Activated CD4-positive, alpha-beta T cell treated with anti-CD3 and anti-CD28 coated beads, Interleukin-2, amount 50 U/mL, for 48 hours (primary cell): ENCODE data around the gene GPBP1.
"Not testable (repeated sequence)": the region's sequence is repeated elsewhere in the genome, so short reads cannot be mapped to it uniquely, and the experiment has no call there.

Experiments
- DNase-seq, 2 experiments: peaks; one replicate each; pipeline ENCODE4 v3.0.0-alpha.2; 2020

Gene GPBP1

DNA sequence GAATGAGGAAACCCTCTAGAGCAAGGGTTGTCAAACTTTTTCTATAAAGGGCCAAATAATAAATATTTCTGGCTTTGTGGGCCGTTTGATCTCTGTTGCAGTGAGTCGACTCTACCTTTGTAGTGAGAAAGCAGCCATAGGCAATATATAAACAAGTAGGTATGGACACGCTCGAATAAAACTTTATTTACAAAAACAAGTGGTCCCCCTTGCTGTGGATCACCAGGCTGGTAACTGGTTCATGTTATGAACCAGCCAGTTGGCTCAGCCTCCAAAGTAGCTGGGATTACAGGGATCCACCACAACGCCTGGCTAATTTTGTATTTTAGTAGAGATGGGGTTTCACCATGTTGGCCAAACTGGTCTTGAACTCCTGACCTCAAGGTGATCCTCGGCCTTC, 118.5 kb downstream of the GPBP1 start:
- DNase-seq = no peak

DNA sequence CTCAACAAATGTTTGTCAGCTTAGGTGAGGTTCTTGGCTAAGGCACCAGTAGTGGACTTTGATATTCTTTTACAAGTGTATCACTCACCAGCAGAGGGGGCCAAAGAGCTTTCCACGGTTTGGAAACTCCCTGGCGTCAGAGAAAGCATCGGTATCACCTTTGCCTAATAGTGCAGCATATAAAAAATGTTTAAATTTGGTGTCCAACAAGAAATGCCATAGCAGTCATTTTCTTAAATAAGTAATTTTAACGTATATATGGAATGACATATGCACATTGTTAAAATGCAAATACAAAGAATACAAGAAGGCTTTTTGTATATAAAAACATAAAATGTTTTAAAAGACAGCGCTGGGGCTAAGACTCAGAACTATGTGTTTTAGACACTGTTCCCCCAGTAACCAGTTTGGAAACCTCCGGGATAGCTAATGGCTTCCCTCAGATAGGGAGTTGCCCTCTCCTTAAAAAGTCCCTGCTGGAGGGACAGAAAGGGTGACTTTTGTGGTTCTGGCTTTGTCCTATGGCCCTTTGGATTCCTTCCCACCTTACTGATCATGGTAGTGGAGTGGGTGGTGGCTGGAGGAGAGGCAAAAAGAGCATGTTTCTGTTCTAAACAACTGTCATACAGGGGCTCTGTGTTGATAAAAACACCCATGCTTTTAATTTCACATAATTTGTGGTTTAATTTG, 124.6 kb downstream of the GPBP1 start:
- DNase-seq = peak; percentile 84 to 90

DNA sequence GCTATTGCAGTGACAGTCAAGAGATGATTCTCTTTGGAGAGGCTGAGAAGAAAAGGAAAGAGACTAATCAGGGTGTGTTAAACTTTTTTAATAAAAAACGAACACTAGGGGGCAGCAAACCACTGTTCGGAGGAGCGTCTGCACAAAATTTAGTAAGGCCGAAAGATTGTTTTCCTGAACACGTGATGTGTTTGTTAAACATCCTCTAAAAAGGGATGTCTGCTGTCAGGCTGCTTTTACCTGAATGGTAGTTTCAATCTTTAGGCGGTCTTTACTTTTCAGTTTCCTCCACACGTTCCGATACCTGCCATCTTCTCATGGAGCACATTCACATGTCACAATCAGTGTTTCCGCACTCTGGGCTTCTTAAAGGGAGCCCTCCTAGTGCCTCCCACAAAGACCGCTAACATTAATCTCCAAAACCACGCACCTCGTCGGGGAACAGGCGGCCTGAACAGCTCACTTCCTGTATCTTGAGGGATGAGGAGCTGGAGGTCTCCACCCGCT, 125.2 kb downstream of the GPBP1 start:
- peak; percentile 59 to 66 for DNase-seq

DNA sequence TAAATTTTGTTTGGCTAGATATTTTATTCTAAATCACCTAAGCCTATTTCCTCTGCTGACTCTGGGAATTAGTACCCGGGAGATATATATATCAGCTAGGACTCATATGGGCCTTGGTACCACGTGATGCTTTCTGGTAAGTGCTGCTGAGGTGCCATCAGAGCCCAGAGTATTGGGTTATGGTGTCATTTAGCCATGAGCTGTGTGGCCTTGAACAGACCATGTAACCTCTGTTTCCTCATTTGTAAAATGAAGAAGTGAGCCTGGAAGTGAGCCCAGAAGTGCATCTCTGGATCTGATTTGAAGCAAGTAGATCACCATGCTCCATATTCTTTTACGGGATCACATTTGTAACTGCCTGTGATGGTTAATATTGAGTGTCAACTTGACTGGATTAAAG, 126.1 kb downstream of the GPBP1 start:
- no peak for DNase-seq

DNA sequence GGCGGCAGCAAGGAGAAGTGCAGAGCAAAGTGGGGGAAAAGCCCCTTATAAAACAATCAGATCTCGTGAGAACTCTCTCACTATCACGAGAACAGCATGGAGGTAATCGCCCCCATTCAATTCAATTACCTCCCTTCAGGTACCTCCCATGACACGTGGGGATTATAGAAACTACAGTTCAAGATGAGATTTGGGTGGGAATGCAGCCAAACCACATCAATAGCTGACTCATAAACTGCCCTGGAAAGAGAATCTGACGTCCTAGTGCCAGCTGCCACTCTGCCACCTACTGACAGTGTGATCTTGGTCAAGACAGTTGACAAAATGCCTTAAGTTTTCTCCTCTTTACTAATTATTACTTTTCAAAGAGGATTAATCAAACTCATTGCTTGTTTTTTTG, 128.3 kb downstream of the GPBP1 start:
- peak; percentile 59 to 71 for DNase-seq

DNA sequence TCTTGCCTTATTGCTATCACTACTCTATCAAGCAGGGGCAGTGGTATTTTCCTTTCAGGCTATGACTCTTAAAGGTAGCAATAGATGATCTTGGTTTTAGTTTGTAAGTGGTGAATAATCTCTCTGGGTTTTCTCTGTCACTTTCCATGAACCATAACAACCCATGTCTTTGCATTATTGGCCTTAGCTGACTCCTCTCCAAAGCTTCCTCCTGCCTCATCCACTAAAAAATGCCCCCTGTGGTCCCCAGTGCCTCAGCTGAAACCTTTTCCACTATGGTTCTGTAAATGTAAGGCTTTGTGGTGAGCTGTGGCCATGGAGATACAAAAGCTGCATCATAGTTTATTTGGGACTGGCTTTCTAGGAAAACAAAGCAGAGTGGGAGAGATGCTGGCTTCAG, 128.8 kb downstream of the GPBP1 start:
- peak; percentile 13 to 20 for DNase-seq

DNA sequence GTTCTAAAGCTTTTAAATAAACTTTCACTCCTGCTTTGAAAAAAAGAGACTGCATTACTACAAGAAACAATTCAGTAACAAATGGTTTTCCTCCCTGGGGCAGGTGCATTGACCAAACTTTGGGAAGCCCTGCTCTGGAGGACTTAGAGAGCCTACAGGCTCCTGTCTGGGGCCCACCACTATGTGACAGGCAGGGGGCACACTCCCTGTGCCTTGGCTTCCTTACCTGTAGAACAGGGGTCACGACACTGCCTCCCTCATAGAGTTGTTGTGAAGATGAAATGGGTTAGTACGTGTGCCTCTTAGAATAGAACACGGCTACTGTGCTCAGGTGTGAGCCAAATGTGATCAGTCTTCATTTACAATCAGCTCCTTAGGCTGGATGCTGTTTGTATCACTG, 130.1 kb downstream of the GPBP1 start:
- no peak for DNase-seq

DNA sequence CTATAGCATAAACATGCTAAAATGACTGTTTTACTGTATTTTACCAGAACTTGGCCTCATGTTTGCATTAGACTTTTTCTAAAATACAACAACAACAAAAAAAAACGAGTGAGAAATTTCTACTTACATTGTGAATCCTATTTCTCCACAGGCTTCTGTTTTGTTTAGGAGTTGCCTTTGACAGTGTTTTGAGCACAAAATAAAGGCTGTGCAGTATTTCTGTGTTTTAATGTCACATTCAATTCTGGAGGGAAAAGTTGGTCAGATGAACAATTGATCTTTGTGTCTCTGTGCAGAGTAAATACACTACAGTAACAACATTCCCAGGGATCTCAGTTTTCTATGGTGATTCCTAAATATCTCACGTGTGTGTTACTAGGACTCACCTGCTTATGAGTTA, 131.1 kb downstream of the GPBP1 start:
- no peak for DNase-seq

DNA sequence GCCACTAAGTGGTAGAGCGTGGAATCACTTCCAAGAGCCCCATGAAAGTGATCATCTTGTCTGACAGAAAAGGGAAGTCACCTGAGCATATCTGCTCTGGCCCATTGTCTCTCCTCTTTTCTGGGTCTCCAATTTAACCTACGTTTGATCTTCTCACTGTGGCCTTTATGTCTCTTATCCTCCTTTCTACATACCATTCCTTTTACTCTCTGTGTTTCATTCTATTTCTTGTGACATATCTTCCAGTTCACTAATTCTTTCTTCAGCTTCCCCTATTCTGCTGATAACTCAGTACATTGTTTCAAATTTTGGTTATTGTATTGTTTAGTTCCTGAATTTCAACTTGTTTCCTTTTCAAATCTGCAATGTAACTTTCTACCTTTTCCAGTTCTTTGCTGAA, 132.5 kb downstream of the GPBP1 start:
- no peak for DNase-seq

DNA sequence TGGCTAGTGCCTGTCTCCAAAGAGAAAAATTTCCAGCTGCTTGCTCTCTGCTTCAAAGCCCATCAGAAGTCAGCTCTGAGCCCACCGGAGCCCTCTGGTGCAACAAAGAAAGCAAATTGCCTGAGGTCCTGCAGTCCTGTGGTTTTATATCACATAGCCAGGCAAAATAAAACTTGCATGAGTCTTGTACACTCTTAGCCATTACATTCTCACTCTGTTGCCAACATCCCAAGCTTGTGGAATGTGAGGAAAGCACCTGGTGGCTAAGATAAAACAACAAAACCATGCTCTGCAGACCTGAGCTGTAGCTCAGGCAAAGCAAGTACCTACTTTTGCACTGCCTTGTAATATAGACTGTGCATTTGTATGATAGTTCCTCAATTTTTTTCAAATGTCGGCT, 133.7 kb downstream of the GPBP1 start:
- no peak for DNase-seq

DNA sequence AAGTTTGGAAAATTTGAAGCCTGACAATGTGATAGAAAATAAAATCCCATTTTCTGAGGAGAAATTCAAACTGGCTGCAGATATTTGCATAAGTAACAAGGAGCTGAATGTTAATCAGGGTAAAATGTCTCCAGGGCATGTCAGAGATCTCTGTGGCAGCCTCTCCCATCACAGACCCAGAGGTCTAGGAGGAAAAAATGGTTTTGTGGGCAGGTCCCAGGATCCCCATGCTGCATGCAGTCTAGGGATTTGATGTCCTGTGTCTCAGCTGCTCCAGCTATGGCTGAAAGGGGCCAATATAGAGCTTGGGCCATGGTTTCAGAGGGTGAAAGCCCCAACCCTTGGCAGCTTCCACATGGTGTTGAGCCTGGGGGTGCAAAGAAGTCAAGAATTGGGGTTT, 135.2 kb downstream of the GPBP1 start:
- not testable (repeated sequence) for DNase-seq

DNA sequence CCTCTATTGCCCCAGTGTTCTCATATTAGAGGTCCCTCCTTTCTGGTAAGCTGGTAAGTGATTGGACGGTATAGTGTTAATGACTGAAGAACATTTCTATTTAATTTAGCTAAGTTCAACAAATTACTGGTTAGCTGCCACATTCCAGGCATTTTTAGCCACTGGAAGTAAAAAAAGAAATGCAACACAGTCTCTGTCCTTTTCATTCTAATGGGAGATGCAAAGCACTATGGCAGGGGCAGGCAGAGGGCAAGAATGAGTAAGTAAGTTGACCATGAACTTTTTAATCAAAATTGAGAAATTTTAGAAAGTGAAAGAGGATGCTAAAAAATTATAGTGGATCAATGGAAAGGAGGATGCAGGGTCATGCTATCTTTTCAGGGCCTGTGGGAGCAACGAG, 137.4 kb downstream of the GPBP1 start:
- no peak for DNase-seq

DNA sequence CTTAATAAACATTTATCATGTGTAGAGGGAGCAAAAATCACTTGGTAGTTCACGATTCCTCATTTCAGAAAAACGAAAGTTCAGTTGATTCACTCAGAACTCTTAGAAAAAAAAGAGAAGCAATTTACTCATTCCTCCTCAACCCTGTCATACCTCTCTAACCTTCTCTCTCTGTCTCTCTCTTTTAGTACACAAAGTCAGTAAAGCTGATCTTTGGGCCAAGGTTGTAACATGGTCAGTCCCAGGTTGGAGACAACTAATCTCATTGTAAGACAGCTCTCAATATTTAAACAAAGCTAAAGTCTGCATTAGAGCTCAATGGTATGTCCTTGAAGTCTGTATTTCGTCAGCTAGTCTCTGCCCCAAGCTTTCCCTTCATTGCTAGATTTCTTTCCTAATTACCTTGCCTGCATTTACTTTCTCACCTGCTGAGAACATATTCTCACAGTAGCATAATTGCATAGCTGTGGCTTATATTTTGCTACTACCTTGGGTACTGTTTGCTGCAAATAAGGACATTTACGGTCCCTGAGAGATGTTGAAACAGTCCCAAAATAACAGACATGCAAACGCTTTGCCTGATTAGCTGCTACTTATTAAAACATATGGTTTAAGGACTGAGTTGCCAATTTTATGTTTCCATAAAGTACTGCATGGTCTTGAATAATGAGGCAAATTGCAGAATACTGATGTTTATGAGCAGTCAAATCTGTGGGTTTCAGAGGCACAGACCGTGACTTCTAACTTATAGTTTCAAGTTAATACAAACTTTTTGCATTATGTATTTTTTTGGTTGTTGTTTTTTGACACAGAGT, 138.3 kb downstream of the GPBP1 start:
- no peak for DNase-seq

DNA sequence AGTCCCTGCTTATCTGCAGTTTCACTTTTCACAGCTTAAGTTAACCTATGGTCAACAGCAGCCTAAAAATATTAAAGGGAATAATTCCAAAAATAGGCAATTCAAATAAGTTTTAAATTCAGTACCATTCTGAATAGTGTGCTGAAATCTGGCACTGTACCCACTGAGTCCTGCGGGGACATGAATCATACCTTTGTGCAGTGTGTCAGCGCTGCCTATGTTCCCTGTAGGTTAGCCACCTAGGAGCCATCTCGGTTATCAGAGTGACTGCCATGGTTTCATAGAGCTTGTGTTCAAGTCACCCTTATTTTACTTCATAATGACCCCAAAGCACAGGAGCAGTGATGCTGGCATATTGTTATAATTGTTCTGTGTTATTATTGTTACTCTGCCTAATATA, 139.9 kb downstream of the GPBP1 start:
- no peak for DNase-seq
